Measurements from ENCODE around the gene KRTAP23-1. TPM values are rescaled to one million over a fixed set of nuclear protein-coding genes. Genes with fewer than 3 reads are reported as not detected.

Gene KRTAP23-1
- total and polyA plus RNA-seq, 2 experiments from 2014 or later = not detected

DNA sequence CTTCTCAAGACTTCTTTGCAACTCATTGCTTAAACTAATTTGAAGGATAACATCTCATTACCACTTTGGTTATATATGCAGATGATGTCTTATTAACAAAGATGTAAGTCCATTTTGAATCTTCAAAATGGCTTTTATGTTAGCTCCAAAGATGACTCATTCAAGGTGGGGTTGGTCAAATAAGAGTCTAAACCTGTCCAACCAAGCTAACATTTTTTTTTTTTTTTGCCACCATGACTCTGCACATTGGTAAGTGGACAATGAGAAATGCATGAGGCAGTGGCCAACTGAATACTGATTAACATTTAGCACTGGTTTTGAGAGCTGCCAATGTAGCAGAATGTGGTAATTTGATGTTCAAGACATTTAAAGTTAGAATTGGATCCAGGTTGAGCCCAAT, 10.6 kb downstream of the KRTAP23-1 start:
- in situ Hi-C loops (cut with MboI) = no loop called here
- Histone ChIP-seq H3K4me2 (ENCODE audit: unreplicated experiment) (no peak overlapping the region), H3K27me3 (replicated peaks; ENCODE audit: insufficient read depth) (no peaks in the 10 kb centered on the region), H2AFZ (no peak overlapping the region), H3K4me3 (no peak overlapping the region), H3K27ac (no peak overlapping the region), H3K36me3 (ENCODE audit: low read depth) (no peaks in the 10 kb centered on the region), H3K4me1 (ENCODE audit: insufficient read depth) (no peaks in the 10 kb centered on the region), H3K9me3 (ENCODE audit: low read depth) (no peaks in the 10 kb centered on the region), H3K9me2 (ENCODE audit: insufficient read depth) (no peaks in the 10 kb centered on the region), H3F3A (ENCODE audit: insufficient read depth) (no peaks in the 10 kb centered on the region), H3K79me2 (ENCODE audit: insufficient read depth) (no peaks in the 10 kb centered on the region), H4K20me1 (ENCODE audit: insufficient read depth) (no peaks in the 10 kb centered on the region), H3K9ac (no peak overlapping the region)
- TF ChIP-seq EZH2phosphoT487 (IDR thresholded peaks at IDR 0.05; ENCODE audit: insufficient read depth, low read depth) (no peak), EZH2 (IDR thresholded peaks at IDR 0.05; ENCODE audit: insufficient read depth, poor library complexity, severe bottlenecking) (no peak)
- no peak for DNase-seq

DNA sequence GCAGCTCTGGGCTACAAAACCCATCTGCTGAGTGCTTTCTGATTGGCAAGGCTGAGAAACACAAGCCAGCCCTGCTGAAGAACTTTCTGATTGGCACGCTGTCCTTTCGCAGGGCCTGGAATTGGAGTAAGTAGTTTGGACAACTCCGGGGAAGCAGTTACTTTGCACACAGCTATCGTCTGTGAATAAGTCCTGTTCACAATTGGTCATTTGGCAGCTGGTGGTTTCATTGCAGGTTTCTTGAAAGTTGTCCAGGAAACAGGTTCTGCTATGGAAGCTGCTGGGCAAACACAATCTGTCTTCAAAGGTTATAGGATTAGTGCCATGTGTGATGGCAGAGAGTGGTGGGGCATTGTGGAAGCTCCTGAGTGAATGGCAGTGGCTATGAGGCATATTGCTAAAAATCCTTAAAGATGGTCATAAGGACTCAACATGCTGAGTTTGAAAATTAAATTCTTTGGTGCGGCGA, 11.1 kb downstream of the KRTAP23-1 start, which contains the start of gene KRTAP27-1:
Gene KRTAP27-1, minus strand, starts transcription at position 419 of the 469 bp plus-strand sequence. Its CDS starts 26 bp downstream, at position 393.
- H3K9me2 ChIP-seq (ENCODE audit: insufficient read depth) = no peaks in the 10 kb centered on the region
- H3K27ac ChIP-seq = no peak within 1 kb of the TSS
- H4K20me1 ChIP-seq (ENCODE audit: insufficient read depth) = no peaks in the 10 kb centered on the region
- H3K36me3 ChIP-seq (ENCODE audit: low read depth) = no peaks in the 10 kb centered on the region
- H3K27me3 ChIP-seq (replicated peaks; ENCODE audit: insufficient read depth) = no peaks in the 10 kb centered on the region
- H3K9me3 ChIP-seq (ENCODE audit: low read depth) = no peaks in the 10 kb centered on the region
- H2AFZ ChIP-seq = no peak within 1 kb of the TSS
- no peak within 1 kb of the TSS for H3K9ac ChIP-seq
- H3K4me2 ChIP-seq (ENCODE audit: unreplicated experiment) = no peak within 1 kb of the TSS
- H3K4me1 ChIP-seq (ENCODE audit: insufficient read depth) = no peaks in the 10 kb centered on the region
- H3K79me2 ChIP-seq (ENCODE audit: insufficient read depth) = no peaks in the 10 kb centered on the region
- TF ChIP-seq EZH2phosphoT487 (IDR thresholded peaks at IDR 0.05; ENCODE audit: insufficient read depth, low read depth) (no peak), EZH2 (IDR thresholded peaks at IDR 0.05; ENCODE audit: insufficient read depth, poor library complexity, severe bottlenecking) (no peak)
- no peak for DNase-seq
- 48 to 53% methylated on average over 6 of the region's 6 CpGs for WGBS, 2 experiments (ENCODE audit: low coverage in 1 of 2, low lambda C conversion rate in 2 of 2, missing lambda C conversion rate in 2 of 2)
- no peaks in the 10 kb centered on the region for H3F3A ChIP-seq (ENCODE audit: insufficient read depth)
- in situ Hi-C loops (cut with MboI) = no loop called here
- no peak within 1 kb of the TSS for H3K4me3 ChIP-seq

DNA sequence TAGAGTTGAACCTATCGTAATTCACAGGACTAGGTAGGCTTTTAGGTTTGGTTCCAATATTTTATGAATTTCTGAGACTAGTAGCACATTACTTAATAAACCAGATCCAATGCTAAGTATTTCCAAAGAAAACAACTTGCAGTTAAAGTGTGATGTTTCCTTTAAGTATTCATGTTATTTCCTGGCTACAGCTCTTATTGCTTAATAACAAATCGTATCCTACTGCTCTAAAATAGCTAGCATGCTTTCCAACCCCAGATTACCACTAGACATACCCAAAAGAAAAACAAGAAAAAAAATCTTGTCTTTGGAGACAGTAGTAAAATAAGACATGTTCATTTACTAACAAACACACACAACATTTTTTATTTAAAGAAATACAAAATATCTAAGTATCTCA, 11.8 kb downstream of the KRTAP23-1 start:
- no peak overlapping the region for H3K4me2 ChIP-seq (ENCODE audit: unreplicated experiment)
- no peaks in the 10 kb centered on the region for H3K4me1 ChIP-seq (ENCODE audit: insufficient read depth)
- H3F3A ChIP-seq (ENCODE audit: insufficient read depth) = no peaks in the 10 kb centered on the region
- no peaks in the 10 kb centered on the region for H3K27me3 ChIP-seq (replicated peaks; ENCODE audit: insufficient read depth)
- no peaks in the 10 kb centered on the region for H3K79me2 ChIP-seq (ENCODE audit: insufficient read depth)
- H3K4me3 ChIP-seq = no peak overlapping the region
- H3K36me3 ChIP-seq (ENCODE audit: low read depth) = no peaks in the 10 kb centered on the region
- no peak overlapping the region for H3K9ac ChIP-seq
- 14 to 15% methylated on average over 2 of the region's 2 CpGs for WGBS, 2 experiments (ENCODE audit: low coverage in 1 of 2, low lambda C conversion rate in 2 of 2, missing lambda C conversion rate in 2 of 2)
- H3K9me2 ChIP-seq (ENCODE audit: insufficient read depth) = no peaks in the 10 kb centered on the region
- no peak overlapping the region for H2AFZ ChIP-seq
- TF ChIP-seq EZH2 (IDR thresholded peaks at IDR 0.05; ENCODE audit: insufficient read depth, poor library complexity, severe bottlenecking) = no peak
- no peak for TF ChIP-seq EZH2phosphoT487 (IDR thresholded peaks at IDR 0.05; ENCODE audit: insufficient read depth, low read depth)
- peak; percentile 44 for DNase-seq
- H4K20me1 ChIP-seq (ENCODE audit: insufficient read depth) = no peaks in the 10 kb centered on the region
- in situ Hi-C loops (cut with MboI) = no loop called here
- no peak overlapping the region for H3K27ac ChIP-seq
- H3K9me3 ChIP-seq (ENCODE audit: low read depth) = no peaks in the 10 kb centered on the region

DNA sequence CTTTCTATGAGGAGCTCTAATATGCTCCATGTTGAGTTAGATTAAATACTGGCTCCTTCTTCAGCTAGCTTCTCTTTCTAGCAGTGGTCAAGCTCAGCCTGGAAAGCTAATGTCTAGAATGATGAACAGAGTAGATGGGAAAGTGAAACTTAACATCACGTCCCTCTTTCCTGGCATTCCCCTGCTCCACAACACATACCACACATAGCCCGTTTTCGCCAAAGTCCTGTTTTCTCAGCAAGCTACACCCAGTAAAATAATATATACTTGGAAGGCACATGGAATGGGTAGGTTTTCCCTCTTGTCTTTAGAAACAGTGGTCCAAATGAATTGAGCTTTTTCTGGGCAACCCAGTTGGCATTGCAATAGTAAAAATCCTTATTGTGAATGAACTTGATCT, 14.7 kb downstream of the KRTAP23-1 start:
- Histone ChIP-seq H3F3A (ENCODE audit: insufficient read depth) (no peaks in the 10 kb centered on the region), H3K9ac (no peak overlapping the region), H3K9me3 (ENCODE audit: low read depth) (no peaks in the 10 kb centered on the region), H3K4me1 (ENCODE audit: insufficient read depth) (no peaks in the 10 kb centered on the region), H3K4me3 (no peak overlapping the region), H3K9me2 (ENCODE audit: insufficient read depth) (no peaks in the 10 kb centered on the region), H2AFZ (no peak overlapping the region), H3K27ac (no peak overlapping the region), H3K27me3 (replicated peaks; ENCODE audit: insufficient read depth) (no peaks in the 10 kb centered on the region), H3K79me2 (ENCODE audit: insufficient read depth) (no peaks in the 10 kb centered on the region), H4K20me1 (ENCODE audit: insufficient read depth) (no peaks in the 10 kb centered on the region), H3K36me3 (ENCODE audit: low read depth) (no peaks in the 10 kb centered on the region), H3K4me2 (ENCODE audit: unreplicated experiment) (no peak overlapping the region)
- no peak for DNase-seq
- no peak for TF ChIP-seq EZH2 (IDR thresholded peaks at IDR 0.05; ENCODE audit: insufficient read depth, poor library complexity, severe bottlenecking)
- TF ChIP-seq EZH2phosphoT487 (IDR thresholded peaks at IDR 0.05; ENCODE audit: insufficient read depth, low read depth) = no peak
- in situ Hi-C loops (cut with MboI) = no loop called here
- 9 to 15% methylated on average over 3 of the region's 3 CpGs for WGBS, 2 experiments (ENCODE audit: low coverage in 1 of 2, low lambda C conversion rate in 2 of 2, missing lambda C conversion rate in 2 of 2)

DNA sequence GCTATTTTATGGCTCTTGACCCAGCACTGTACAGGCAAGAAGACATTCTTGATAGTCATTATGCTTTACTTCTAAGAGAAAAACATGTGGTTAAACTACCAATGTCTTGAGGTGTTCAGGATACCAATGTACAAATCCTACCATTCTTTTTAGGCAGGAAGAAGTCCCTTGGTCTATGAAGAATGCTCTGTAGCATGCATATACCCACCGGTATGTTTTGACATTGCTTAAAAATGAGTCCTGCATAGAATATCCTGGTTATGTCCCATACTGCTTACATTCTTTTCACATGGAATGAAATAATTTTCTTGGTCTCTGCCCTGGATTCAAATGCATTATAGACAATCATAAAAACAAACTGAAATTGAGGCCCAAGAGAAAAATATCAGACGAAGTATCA, 15.7 kb downstream of the KRTAP23-1 start:
- Histone ChIP-seq H3K4me1 (ENCODE audit: insufficient read depth) (no peaks in the 10 kb centered on the region), H4K20me1 (ENCODE audit: insufficient read depth) (no peaks in the 10 kb centered on the region), H2AFZ (no peak overlapping the region), H3F3A (ENCODE audit: insufficient read depth) (no peaks in the 10 kb centered on the region), H3K9me2 (ENCODE audit: insufficient read depth) (no peaks in the 10 kb centered on the region), H3K27me3 (replicated peaks; ENCODE audit: insufficient read depth) (no peaks in the 10 kb centered on the region), H3K9ac (no peak overlapping the region), H3K9me3 (ENCODE audit: low read depth) (no peaks in the 10 kb centered on the region), H3K36me3 (ENCODE audit: low read depth) (no peaks in the 10 kb centered on the region), H3K79me2 (ENCODE audit: insufficient read depth) (no peaks in the 10 kb centered on the region), H3K4me2 (ENCODE audit: unreplicated experiment) (no peak overlapping the region), H3K27ac (no peak overlapping the region), H3K4me3 (no peak overlapping the region)
- TF ChIP-seq EZH2 (IDR thresholded peaks at IDR 0.05; ENCODE audit: insufficient read depth, poor library complexity, severe bottlenecking) (no peak), EZH2phosphoT487 (IDR thresholded peaks at IDR 0.05; ENCODE audit: insufficient read depth, low read depth) (no peak)
- in situ Hi-C loops (cut with MboI) = no loop called here
- WGBS, 2 experiments (ENCODE audit: low coverage in 1 of 2, low lambda C conversion rate in 2 of 2, missing lambda C conversion rate in 2 of 2) = 38 to 40% methylated on average over 2 of the region's 2 CpGs
- no peak for DNase-seq
